GM18907 (cell line): Measurements from ENCODE around the gene HOXD11.

Experiments used
- ATAC-seq: cut with Tn5 transposase; IDR thresholded peaks from one replicate; pipeline ENCODE4 v1.9.1; 2021; ENCODE audit warnings: mild to moderate bottlenecking, moderate library complexity; ENCODE audit not compliant: unreplicated experiment

The HOXD11 gene

GRCh38 chr2:176105078-176105729 is 1.9 kb upstream of the HOXD11 start:
- ATAC-seq: no peak

- no peak for ATAC-seq
Measured at GRCh38 chr2:176105730-176106580, 1.1 kb upstream of the HOXD11 start.

GRCh38 chr2:176107731-176108181 is 676 bp downstream of the HOXD11 start:
- ATAC-seq: no peak

DNA sequence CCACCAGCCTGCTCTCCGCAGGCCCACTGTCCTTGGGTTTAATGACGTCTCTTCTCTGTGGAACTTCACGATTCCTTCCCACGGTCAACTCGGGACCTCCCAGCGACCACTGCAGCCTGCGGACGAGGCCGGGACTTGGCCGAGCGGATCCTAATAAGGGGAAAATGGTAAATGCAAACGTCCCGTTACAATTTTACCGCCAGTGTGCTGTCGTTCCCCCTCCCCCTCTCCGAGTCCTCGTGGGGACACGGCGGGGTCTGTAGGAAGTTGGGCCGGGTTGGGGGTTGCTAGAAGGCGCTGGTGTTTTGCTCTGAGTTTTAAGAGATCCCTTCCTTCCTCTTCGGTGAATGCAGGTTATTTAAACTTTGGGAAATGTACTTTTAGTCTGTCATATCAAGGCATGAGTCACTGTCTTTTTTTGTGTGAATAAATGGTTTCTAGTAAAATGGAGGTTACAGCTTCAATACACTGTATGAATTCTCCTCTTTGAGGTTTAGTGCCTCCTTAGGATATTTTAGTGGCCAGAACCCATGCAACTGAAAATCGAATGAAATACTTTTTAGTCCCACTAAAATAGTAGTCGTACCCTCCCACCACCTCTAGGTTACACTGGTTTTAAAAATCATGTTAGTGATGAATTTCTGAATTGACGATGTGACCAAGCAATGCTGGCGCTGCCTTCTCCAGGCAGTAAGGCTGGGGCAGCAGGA is 2.3 kb downstream of the HOXD11 start:
- no peak for ATAC-seq

GRCh38 chr2:176109946-176110345 is 2.9 kb downstream of the HOXD11 start:
- no peak for ATAC-seq

- ATAC-seq: no peak
Measured at GRCh38 chr2:176110415-176111308, 3.6 kb downstream of the HOXD11 start.

GRCh38 chr2:176111309-176111663 is 4.2 kb downstream of the HOXD11 start:
- ATAC-seq: no peak

GRCh38 chr2:176111846-176112374 is 4.8 kb downstream of the HOXD11 start:
- no peak for ATAC-seq

DNA sequence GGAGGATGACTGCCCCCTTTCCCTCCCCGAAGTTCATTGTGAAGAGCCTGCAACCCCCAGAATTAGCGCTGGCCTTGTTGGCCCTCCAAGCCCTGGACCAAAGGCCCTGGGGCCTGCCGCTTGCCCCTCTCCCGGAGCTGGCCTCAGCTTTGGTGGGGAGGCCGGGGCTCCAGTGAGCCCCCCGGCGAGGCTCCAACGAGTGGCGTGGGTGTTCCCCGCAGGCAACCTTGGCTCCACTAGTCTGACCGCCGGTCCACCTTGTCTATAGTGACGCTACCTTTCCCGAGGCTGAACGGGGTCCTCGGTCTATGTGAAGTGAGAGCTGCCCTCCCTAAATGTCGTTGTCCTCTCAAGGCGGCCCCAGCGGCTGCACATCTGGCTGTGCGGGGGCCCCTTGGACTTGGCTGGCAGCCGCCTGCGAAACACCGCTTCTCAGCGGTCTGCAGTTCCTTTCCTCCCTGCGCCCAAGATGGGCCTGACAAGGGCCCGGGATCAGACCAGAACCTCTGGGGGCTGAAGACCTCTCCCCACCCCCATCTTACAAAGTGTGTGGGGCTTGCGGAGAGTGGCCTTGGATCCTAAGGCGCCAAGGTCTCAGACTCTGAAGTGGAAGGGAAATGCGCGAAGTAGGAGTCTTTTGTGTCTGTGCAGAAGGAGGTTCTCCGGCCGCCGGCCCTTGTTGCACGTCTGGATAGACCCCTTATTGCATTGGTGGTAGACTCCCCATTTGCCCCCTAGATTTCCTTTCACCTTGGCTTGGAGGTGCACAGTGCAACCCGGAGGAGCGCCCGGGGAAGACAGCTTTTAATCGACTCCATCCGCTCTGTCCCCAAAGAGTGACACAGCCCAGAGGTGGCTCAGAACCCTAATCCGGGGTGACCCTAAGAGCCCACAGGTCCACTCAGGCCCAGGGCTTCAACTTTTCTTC is 5.6 kb downstream of the HOXD11 start:
- ATAC-seq: no peak

- ATAC-seq: no peak
Measured at GRCh38 chr2:176114120-176114929, 7.2 kb downstream of the HOXD11 start.

DNA sequence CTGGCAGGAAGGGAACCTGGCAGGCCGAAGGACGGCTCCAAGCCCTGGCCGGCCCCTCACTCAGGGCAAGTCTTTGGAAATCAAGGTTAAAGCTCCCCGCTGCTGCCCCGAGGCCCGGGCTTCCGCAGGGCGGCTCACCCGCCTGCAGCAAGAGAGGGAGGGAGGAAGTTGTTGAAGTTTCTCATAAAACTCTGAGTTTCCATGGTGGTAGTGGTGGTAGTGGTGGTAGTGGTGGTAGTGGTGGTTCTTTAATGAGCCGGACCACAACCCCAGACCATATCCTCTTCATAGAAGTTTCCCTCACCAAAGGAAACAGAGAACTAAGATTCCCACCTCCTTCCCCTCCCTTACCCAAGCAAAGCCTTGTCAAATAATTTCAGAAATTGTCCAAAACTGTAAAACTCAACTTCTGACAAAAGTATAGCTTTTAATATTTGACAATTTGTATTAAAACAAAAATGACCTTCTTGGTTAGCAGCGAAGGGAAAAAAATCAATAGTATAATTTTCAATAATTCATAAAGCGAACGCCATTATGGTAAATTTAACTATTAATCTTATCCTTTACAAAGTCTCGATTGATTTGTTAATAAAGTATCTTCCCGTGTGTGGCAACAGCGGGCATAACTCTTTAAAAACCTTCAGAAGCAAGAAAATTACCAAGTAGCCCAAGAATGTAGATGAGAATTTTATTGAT is 8.0 kb downstream of the HOXD11 start:
- ATAC-seq: no peak

- ATAC-seq: no peak
Measured at GRCh38 chr2:176115883-176116813, 9.1 kb downstream of the HOXD11 start, which contains the start of gene HOXD10. TSS of gene HOXD10 (plus strand) at chr2:176116778. CDS start at chr2:176116834, 56 bp downstream.

DNA sequence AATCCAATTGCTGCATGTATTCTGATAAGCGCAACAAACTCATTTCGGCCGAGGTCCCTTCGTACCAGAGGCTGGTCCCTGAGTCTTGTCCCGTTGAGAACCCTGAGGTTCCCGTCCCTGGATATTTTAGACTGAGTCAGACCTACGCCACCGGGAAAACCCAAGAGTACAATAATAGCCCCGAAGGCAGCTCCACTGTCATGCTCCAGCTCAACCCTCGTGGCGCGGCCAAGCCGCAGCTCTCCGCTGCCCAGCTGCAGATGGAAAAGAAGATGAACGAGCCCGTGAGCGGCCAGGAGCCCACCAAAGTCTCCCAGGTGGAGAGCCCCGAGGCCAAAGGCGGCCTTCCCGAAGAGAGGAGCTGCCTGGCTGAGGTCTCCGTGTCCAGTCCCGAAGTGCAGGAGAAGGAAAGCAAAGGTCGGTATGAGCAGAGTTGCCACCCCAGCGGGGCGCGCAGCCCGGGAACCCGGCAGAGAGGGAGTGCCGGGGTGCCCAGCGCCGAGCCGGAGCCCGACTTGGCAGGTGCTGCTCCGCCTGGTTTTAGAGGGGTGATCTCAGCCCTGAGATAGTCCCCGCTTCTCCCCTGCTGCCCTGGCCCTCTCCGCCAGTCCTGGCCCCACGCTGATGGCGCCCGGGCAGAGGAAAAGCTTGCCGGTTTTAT is 10.2 kb downstream of the HOXD11 start:
- ATAC-seq: no peak

DNA sequence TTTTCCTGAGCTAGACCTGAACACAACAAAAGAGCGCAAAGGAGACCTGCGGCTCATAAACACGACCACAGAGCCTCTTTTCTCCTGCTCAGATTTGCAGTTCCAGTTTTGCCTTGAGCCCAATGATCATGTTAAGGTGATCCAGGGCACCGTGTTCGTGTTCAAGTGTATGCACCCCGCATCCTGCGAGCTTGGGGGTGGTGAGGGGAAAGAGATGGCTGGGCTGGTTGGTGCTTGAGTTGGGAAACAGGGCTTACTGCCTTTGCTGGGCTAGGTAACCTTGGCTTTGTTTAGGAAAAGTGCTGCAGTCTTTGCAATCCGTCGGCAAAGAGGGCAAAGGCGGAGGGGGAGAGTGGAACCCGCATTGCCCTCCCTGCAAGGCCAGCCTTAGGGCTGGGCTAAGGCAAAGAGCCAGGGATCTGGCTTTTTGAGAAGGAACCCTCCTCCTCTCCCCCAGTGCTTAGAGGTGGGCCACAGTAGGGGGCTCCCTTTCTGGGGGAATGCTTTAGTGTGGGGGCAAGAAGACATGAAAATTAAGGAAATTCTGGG is 10.8 kb downstream of the HOXD11 start:
- no peak for ATAC-seq

GRCh38 chr2:176118601-176119339 is 11.7 kb downstream of the HOXD11 start:
- no peak for ATAC-seq
